Measurements from ENCODE around the gene HAPLN3.
"Not testable (repeated sequence)": the region's sequence is repeated elsewhere in the genome, so short reads cannot be mapped to it uniquely, and the experiment has no call there.

HAPLN3 gene

GRCh38 chr15:88894819-88895767, at the start of gene HAPLN3:
HAPLN3 (minus strand) TSS chr15:88895544; CDS start chr15:88887298, 8,246 bp downstream.
- DNase-seq (ENCODE audit: low read depth), result peak; percentile 58

- no peak for DNase-seq (ENCODE audit: low read depth)
These were observed 44.8 kb upstream of the HAPLN3 start for GRCh38 chr15:88940110-88940675.

- no peak for DNase-seq (ENCODE audit: low read depth)
These were observed 44.1 kb upstream of the HAPLN3 start for GRCh38 chr15:88939486-88939806.

GRCh38 chr15:88938802-88939485, 43.6 kb upstream of the HAPLN3 start:
- no peak for DNase-seq (ENCODE audit: low read depth)

GRCh38 chr15:88934449-88934848, 39.1 kb upstream of the HAPLN3 start:
- DNase-seq (ENCODE audit: low read depth), result not testable (repeated sequence)

- DNase-seq (ENCODE audit: low read depth), result no peak
These were observed 37.6 kb upstream of the HAPLN3 start for GRCh38 chr15:88932875-88933330.

- no peak for DNase-seq (ENCODE audit: low read depth)
These were observed 37.0 kb upstream of the HAPLN3 start for GRCh38 chr15:88932271-88932874.

- no peak for DNase-seq (ENCODE audit: low read depth)
These were observed 35.2 kb upstream of the HAPLN3 start for GRCh38 chr15:88930579-88930978.

- DNase-seq (ENCODE audit: low read depth), result not testable (repeated sequence)
These were observed 34.2 kb upstream of the HAPLN3 start for GRCh38 chr15:88929358-88930098.

GRCh38 chr15:88928192-88928591, 32.8 kb upstream of the HAPLN3 start:
- not testable (repeated sequence) for DNase-seq (ENCODE audit: low read depth)

- not testable (repeated sequence) for DNase-seq (ENCODE audit: low read depth)
These were observed 30.3 kb upstream of the HAPLN3 start for GRCh38 chr15:88925648-88926047.

- not testable (repeated sequence) for DNase-seq (ENCODE audit: low read depth)
These were observed 25.6 kb upstream of the HAPLN3 start for GRCh38 chr15:88920892-88921435.

GRCh38 chr15:88920186-88920891, 25.0 kb upstream of the HAPLN3 start:
- no peak for DNase-seq (ENCODE audit: low read depth)

- no peak for DNase-seq (ENCODE audit: low read depth)
These were observed 23.4 kb upstream of the HAPLN3 start for GRCh38 chr15:88918738-88919137.

- no peak for DNase-seq (ENCODE audit: low read depth)
These were observed 22.4 kb upstream of the HAPLN3 start for GRCh38 chr15:88917760-88918159.

- no peak for DNase-seq (ENCODE audit: low read depth)
These were observed 20.0 kb upstream of the HAPLN3 start for GRCh38 chr15:88915354-88915753.

GRCh38 chr15:88913850-88914169, 18.5 kb upstream of the HAPLN3 start:
- DNase-seq (ENCODE audit: low read depth), result no peak

GRCh38 chr15:88913017-88913849, 17.9 kb upstream of the HAPLN3 start, which contains the start of gene MFGE8:
MFGE8 (minus strand) TSS chr15:88913379; CDS start chr15:88913319, 60 bp downstream.
- peak; percentile 49 for DNase-seq (ENCODE audit: low read depth)

GRCh38 chr15:88912500-88912921, 17.2 kb upstream of the HAPLN3 start:
- DNase-seq (ENCODE audit: low read depth), result no peak

GRCh38 chr15:88911766-88912118, 16.4 kb upstream of the HAPLN3 start:
- DNase-seq (ENCODE audit: low read depth), result no peak

Measured in stimulated activated CD4-positive, alpha-beta T cell treated with anti-CD3 and anti-CD28 coated beads, Interleukin-2, amount 100 ng/mL, for 4 hours (primary cell).